ENCODE measurements around the gene ZNF629.

DNA sequence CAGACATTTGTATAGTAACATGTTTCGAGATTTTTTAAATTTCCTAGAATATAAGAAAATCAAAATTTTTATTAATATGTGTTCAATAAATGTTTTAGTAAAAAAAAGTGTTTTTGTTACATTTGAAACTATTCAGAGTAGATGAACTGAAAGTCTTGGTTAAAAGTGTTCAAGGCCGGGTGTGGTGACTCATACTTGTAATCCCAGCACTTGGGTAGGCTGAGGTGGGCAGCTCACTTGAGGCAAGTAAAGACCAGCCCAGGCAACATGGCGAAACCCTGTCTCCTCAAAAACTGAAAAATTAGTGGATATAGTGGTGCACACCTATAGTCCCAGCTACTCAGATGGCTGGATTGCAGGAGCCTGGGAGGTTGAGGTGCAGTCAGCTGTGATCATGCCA lies 55.6 kb downstream of the ZNF629 start:
- TF ChIP-seq, protein P1, sequence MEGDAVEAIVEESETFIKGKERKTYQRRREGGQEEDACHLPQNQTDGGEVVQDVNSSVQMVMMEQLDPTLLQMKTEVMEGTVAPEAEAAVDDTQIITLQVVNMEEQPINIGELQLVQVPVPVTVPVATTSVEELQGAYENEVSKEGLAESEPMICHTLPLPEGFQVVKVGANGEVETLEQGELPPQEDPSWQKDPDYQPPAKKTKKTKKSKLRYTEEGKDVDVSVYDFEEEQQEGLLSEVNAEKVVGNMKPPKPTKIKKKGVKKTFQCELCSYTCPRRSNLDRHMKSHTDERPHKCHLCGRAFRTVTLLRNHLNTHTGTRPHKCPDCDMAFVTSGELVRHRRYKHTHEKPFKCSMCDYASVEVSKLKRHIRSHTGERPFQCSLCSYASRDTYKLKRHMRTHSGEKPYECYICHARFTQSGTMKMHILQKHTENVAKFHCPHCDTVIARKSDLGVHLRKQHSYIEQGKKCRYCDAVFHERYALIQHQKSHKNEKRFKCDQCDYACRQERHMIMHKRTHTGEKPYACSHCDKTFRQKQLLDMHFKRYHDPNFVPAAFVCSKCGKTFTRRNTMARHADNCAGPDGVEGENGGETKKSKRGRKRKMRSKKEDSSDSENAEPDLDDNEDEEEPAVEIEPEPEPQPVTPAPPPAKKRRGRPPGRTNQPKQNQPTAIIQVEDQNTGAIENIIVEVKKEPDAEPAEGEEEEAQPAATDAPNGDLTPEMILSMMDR (IDR thresholded peaks at IDR 0.05 in 4 of 5, conservative IDR thresholded peaks at IDR 0.05 in 1 of 5) = no peak
- TF ChIP-seq POLR2A (IDR thresholded peaks at IDR 0.05) = no peak

All from gastrocnemius medialis (tissue), 4 donors.